ENCODE measurements around the gene LOXL3.

LOXL3 gene

DNA sequence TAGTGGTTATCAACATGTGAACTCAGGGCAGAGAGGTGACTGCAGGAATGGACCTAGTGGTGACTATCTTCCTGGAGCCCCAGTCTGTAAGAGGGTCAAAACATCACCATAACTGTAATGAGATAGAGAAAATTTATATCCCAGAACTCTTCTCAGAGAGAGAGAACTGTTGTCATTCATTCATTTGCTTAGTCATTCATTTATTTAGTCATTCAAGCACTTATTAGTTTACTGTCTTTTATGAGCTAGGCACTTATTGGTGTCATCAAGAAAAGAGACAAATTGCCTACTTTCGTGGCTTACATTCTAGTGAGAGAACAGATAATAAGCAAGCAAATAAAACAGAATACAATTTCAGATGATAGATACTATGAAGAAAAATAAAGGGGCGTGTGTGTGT is 34.9 kb upstream of the LOXL3 start:
- TF ChIP-seq, protein P1, sequence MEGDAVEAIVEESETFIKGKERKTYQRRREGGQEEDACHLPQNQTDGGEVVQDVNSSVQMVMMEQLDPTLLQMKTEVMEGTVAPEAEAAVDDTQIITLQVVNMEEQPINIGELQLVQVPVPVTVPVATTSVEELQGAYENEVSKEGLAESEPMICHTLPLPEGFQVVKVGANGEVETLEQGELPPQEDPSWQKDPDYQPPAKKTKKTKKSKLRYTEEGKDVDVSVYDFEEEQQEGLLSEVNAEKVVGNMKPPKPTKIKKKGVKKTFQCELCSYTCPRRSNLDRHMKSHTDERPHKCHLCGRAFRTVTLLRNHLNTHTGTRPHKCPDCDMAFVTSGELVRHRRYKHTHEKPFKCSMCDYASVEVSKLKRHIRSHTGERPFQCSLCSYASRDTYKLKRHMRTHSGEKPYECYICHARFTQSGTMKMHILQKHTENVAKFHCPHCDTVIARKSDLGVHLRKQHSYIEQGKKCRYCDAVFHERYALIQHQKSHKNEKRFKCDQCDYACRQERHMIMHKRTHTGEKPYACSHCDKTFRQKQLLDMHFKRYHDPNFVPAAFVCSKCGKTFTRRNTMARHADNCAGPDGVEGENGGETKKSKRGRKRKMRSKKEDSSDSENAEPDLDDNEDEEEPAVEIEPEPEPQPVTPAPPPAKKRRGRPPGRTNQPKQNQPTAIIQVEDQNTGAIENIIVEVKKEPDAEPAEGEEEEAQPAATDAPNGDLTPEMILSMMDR (IDR thresholded peaks at IDR 0.05; ENCODE audit: low read length, missing control alignments), result no peak
- H3K4me3 ChIP-seq (replicated peaks; ENCODE audit: low read depth, low read length), result no peak overlapping the region
- no peak for DNase-seq (ENCODE audit: low read depth)

DNA sequence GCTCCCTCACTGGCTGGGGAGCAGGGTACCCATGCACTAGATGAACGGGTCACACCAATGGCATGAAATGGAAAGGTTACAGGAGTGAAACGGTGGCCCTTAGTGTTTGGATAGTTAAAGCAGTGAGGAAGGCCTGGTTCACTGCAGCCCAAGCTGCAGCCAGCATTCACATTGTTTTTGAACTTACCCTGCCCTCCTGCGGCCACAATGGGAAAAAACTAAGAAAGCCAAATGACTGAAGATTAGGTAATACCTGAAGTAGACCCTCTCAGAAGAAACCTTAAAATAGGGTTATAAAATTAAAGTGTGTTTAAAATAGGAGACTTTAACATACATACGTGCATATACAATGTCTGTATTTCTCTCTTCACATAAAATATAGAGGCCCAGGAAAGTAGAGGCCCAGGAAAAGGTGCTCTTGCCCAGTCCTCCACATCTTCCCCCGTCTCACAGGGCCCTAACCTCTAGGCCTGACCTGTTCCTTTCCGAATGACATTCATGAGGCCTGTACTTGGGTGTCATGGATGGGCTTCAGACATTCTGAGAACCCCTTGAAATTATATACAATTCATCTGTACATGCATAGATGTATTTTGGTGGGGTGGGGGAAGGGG is 34.0 kb upstream of the LOXL3 start:
- no peak overlapping the region for H3K4me3 ChIP-seq (replicated peaks; ENCODE audit: low read depth, low read length)
- TF ChIP-seq, protein P1 (IDR thresholded peaks at IDR 0.05; ENCODE audit: low read length, missing control alignments), result peak; percentile 69
- DNase-seq (ENCODE audit: low read depth), result peak; percentile 85

DNA sequence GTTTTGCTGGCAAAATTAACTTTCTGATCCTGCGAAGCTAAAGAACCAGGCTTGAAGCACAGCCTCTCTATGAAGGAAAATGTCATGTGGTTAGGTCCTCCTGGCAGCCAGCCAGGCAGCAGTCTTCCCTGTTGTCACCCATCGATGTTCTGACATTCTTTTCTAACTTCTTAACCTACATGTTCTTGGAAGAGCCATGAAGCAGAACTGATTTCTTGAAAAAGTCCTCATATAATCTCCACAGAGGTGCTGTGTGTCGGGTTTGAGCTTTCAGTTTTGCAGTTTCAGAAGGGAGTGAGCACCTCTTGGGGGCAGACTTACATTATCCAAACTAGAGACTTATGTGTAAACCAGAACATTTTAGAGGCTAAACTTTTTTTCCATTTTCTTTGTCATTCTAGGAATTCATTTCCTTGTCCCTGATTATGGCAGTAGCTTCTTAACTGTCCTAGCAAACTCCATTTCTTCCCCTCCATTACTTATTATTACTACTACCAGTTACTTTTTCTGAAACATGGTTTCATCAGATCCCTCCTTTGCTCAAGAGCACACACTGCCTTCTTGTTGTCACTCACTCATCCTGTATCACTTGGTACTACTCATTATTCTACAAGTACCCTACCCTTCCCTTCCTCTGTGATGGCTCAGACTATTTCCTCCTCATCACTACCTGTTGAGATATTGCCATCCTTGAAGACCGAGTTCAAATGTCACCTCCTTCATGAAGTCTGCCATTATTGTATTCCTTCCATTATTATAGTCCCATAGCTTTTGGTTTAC is 31.9 kb upstream of the LOXL3 start:
- TF ChIP-seq, protein P1 (IDR thresholded peaks at IDR 0.05; ENCODE audit: low read length, missing control alignments), result no peak
- H3K4me3 ChIP-seq (replicated peaks; ENCODE audit: low read depth, low read length), result no peak overlapping the region
- no peak for DNase-seq (ENCODE audit: low read depth)

DNA sequence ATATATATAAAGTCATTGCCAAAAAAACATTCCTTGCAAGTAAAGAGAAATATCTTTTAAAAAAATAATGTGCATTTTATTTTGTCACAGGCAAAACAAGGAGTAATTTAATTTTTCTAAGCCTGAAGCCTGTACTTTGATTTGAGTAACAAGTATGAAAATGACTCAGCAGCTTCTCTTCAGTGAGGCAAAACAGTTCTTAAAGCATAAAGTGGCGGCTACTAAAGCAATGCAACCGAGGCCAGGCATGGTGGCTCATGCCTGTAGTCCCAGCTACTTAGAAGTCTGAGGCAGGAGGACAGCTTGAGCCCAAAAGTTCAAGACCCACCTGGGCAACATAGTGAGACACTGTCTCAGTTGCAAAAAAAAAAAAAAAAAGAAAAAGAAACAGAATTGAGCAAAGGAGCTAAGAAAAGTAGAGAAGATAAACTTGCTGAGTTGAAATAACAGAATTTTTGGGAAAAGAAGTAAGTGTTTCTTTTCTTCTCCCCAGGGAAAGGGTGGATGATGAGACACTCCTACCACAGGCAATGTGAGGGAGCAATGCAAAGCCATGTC is 30.4 kb upstream of the LOXL3 start:
- peak; percentile 35 for DNase-seq (ENCODE audit: low read depth)
- TF ChIP-seq, protein P1 (IDR thresholded peaks at IDR 0.05; ENCODE audit: low read length, missing control alignments), result no peak
- no peak overlapping the region for H3K4me3 ChIP-seq (replicated peaks; ENCODE audit: low read depth, low read length)

DNA sequence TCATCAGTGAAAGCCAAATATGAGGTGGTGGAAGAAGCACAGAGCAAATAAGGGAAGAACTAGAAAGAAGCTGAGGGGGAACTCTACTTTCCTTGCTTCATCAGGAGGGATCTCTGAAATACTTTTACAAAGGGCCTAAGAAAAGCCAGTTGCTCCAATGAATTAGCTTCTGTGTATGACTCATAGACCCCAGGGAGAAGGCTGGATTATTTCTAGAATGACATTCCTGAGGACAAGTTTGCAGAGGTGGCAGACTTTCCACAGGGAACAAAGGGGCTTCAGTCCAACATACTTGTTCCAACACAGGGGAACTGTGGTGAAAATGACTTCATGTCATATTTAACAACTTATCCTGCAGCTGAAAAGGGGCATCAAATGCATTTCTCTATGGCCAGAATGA is 29.8 kb upstream of the LOXL3 start:
- DNase-seq (ENCODE audit: low read depth), result peak; percentile 68
- no peak overlapping the region for H3K4me3 ChIP-seq (replicated peaks; ENCODE audit: low read depth, low read length)
- TF ChIP-seq, protein P1 (IDR thresholded peaks at IDR 0.05; ENCODE audit: low read length, missing control alignments), result no peak

DNA sequence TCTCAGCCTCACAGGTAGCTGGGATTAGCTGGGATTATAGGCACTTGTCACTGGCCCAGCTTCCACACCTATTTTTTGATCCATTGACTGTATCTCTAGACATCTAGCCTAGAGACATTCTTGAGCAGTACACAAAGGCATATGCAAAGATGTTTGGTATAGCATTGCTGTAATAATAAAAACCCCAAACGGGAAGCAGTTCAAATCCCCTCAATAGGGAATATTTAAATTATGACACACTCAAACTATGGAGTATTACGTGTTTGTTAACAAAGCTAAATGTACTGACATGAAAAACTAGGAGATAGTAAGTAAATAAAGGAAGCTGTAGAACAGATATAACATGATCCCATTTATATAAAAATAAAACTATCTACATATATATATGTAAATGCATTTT is 28.4 kb upstream of the LOXL3 start:
- TF ChIP-seq, protein P1 (IDR thresholded peaks at IDR 0.05; ENCODE audit: low read length, missing control alignments), result no peak
- DNase-seq (ENCODE audit: low read depth), result no peak
- no peak overlapping the region for H3K4me3 ChIP-seq (replicated peaks; ENCODE audit: low read depth, low read length)

Data from fibroblast of pulmonary artery (primary cell).